Ramos (cell line): ENCODE data around the gene HRNR.
"Not testable (repeated sequence)": the region's sequence is repeated elsewhere in the genome, so short reads cannot be mapped to it uniquely, and the experiment has no call there.

Experiments
- in situ Hi-C: fragments of 300-500 bp; cut with MboI; formaldehyde crosslinking; loops from one replicate; pipeline ENCODE4 v1.14.3; 2022; ENCODE audit warnings: low sequenced_read_pairs; ENCODE audit not compliant: unreplicated experiment

The HRNR gene

GRCh38 chr1:152224093-152224492, at the start of gene HRNR:
TSS of gene HRNR (minus strand) at chr1:152224193. CDS start at chr1:152223253, 940 bp downstream.
- in situ Hi-C loops = no loop called here

DNA sequence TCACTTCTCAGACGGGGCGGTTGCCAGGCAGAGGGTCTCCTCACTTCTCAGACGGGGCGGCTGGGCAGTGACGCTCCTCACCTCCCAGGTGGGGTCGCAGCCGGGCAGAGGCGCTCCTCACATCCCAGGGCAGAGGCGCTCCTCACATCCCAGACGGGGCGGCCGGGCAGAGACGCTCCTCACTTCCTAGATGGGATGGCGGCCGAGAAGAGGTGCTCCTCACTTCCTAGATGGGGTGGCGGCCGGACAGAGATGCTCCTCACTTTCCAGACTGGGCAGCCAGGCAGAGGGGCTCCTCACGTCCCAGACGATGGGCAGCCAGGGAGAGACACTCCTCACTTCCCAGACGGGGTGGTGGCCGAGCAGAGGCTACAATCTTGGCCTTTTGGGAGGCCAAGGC, 32.4 kb upstream of the HRNR start:
- in situ Hi-C loops = not testable (repeated sequence)

- in situ Hi-C loops = no loop called here
Measured at GRCh38 chr1:152252157-152252556, 28.2 kb upstream of the HRNR start.

- in situ Hi-C loops = no loop called here
Measured at GRCh38 chr1:152251391-152251790, 27.4 kb upstream of the HRNR start.

- in situ Hi-C loops = no loop called here
Measured at GRCh38 chr1:152247316-152247715, 23.3 kb upstream of the HRNR start.

- in situ Hi-C loops = no loop called here
Measured at GRCh38 chr1:152244576-152245273, 20.7 kb upstream of the HRNR start.

- in situ Hi-C loops = no loop called here
Measured at GRCh38 chr1:152237093-152237492, 13.1 kb upstream of the HRNR start.

DNA sequence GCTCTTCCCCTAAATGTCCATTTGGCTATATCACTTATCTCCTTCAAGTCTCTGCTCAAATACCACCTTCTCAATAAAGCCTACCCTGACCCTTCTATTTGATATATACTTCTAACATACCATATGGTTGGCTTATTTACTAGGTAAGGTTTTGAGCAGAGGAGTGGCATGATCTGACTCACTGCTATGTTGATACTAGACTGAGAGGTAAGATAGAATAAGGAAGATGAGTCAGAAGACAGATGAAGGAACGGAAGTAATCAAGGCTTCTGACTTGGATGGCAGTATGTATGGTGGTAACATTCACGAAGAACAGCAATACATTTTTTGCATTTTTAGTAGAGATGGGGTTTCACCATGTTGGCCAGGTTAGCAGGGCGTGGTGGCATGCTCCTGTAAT, 4.8 kb upstream of the HRNR start:
- in situ Hi-C loops = no loop called here

GRCh38 chr1:152227310-152227928, 3.4 kb upstream of the HRNR start:
- in situ Hi-C loops = no loop called here

- in situ Hi-C loops = no loop called here
Measured at GRCh38 chr1:152225678-152226077, 1.7 kb upstream of the HRNR start.

DNA sequence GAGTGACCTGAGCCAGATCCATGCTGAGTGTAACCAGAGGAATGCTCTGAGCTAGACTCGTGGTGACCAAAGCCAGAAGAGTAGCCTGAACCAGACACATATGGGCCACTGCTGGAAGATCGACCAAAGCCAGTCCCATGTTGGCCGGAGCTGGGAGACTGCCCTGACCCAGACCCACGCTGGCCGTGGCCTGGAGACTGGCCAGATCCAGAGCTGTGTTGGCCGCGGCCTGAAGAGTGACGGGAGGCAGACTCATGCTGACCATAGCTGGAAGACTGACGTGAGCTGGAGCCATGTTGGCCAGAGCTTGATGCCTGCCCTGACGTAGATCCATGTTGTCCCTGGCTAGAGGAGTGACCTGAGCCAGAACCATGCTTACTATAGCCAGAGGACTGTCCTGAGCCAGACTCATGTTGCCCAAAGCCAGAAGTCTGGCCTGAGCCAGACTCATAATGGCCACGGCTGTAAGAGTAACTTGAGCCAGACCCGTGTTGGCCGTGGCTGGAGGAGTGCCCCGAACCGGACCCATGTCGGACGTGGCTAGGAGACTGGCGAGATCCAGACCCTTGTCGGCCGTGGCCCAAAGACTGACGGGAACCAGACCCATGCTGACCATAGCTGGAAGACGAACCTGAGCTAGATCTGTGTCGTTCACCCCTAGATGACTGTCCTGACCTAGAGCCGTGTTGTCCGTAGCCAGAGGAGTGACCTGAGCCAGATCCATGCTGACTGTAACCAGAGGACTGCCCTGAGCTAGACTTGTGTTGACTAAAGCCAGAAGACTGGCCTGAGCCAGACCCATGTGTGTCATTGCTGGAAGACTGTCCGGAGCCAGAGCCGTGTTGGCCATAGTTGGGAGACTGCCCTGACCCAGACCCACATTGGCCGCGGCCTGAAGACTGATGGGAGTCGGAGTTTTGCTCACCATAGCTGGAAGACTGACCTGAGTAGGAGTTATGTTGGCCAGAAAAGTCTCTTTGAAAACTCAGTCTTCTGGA, 3.5 kb downstream of the HRNR start:
- in situ Hi-C loops = no loop called here

GRCh38 chr1:152219438-152219837, 4.6 kb downstream of the HRNR start:
- in situ Hi-C loops = not testable (repeated sequence)

GRCh38 chr1:152218762-152219436, 5.1 kb downstream of the HRNR start:
- in situ Hi-C loops = no loop called here

- in situ Hi-C loops = not testable (repeated sequence)
Measured at GRCh38 chr1:152215604-152216003, 8.4 kb downstream of the HRNR start.

- in situ Hi-C loops = not testable (repeated sequence)
Measured at GRCh38 chr1:152214911-152215310, 9.1 kb downstream of the HRNR start.

GRCh38 chr1:152198982-152199381, 25.0 kb downstream of the HRNR start:
- in situ Hi-C loops = no loop called here

- in situ Hi-C loops = no loop called here
Measured at GRCh38 chr1:152197361-152197941, 26.5 kb downstream of the HRNR start.

DNA sequence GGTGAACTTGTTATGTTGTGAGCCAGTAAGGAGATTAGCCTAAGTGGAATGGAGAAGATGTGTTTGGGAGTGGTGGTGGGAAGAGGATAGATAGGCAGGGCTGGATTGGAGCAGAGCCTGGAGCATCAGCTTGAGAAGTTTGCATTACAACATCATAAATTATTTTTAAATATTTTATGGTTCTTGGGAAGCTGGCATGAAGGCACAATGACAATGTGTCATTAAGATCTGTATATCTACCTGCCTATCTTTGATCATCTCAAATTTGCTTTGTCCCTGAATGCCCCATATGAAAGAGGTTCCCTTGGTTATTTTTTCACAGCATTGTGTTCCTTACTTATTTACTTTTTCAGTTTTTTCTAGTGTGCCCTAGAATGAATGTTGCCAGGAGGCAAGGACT, 32.3 kb downstream of the HRNR start:
- in situ Hi-C loops = no loop called here

DNA sequence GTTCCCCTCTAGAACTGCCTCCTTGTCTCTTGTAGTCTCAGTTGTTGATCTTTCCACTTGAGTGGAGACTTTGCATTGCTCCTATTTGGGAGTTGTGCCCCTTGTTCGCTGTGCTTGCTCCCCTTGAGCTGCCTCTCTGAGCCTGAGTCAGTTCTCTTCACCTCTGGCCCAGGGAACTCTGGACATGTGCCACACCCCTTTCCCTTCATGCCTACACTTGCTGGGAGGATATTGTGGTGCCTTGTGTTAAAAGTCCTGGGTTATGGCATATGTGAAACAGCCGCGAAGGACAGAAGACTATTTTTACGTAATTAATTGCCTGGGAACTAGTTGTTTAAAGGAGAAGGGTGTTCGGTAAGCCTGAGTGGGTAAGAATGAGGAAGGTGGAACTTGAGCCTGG, 32.7 kb downstream of the HRNR start:
- in situ Hi-C loops = no loop called here

DNA sequence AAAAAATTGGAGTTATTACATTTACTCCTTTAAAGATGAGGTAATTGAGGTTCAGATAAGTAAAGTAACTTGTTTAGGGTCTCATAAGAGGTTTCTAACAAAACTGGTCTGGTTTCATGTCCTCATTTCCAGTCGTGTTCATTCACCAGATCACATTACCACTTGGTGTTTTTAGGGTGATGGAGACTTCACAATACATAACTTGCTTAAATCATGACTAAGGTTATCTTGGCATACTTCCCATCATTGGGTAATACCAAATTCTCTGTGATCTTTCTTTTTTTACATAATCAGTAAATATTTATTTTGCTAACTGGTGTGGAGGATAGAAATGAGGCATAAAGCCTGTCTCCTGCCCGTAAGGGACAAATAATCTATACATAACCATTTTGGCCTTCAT, 33.4 kb downstream of the HRNR start:
- in situ Hi-C loops = no loop called here
